Measurements from ENCODE around the gene AFF3.

AFF3 gene

GRCh38 chr2:99651930-99652670, 490.3 kb downstream of the AFF3 start:
- DNase-seq (ENCODE audit: low read depth in 2 of 3, low spot score in 1 of 3) = no peak

- no peak for DNase-seq (ENCODE audit: low read depth in 2 of 3, low spot score in 1 of 3)
Observed at GRCh38 chr2:99648906-99649789, 493.2 kb downstream of the AFF3 start.

- DNase-seq (ENCODE audit: low read depth in 2 of 3, low spot score in 1 of 3) = no peak
Observed at GRCh38 chr2:99648178-99648844, 494.1 kb downstream of the AFF3 start.

- no peak for DNase-seq (ENCODE audit: low read depth in 2 of 3, low spot score in 1 of 3)
Observed at GRCh38 chr2:99645960-99646359, 496.4 kb downstream of the AFF3 start.

- no peak for DNase-seq (ENCODE audit: low read depth in 2 of 3, low spot score in 1 of 3)
Observed at GRCh38 chr2:99644419-99644787, 498.0 kb downstream of the AFF3 start.

GRCh38 chr2:99643787-99644418, 498.5 kb downstream of the AFF3 start:
- DNase-seq (ENCODE audit: low read depth in 2 of 3, low spot score in 1 of 3) = no peak

- no peak for DNase-seq (ENCODE audit: low read depth in 2 of 3, low spot score in 1 of 3)
Observed at GRCh38 chr2:99641999-99642398, 500.4 kb downstream of the AFF3 start.

GRCh38 chr2:99640635-99641151, 501.7 kb downstream of the AFF3 start:
- no peak for DNase-seq (ENCODE audit: low read depth in 2 of 3, low spot score in 1 of 3)

- no peak for DNase-seq (ENCODE audit: low read depth in 2 of 3, low spot score in 1 of 3)
Observed at GRCh38 chr2:99638791-99639190, 503.6 kb downstream of the AFF3 start.

- no peak for DNase-seq (ENCODE audit: low read depth in 2 of 3, low spot score in 1 of 3)
Observed at GRCh38 chr2:99637159-99637697, 505.2 kb downstream of the AFF3 start.

GRCh38 chr2:99636144-99637034, 506.0 kb downstream of the AFF3 start:
- no peak for DNase-seq (ENCODE audit: low read depth in 2 of 3, low spot score in 1 of 3)

GRCh38 chr2:99635710-99636109, 506.7 kb downstream of the AFF3 start:
- DNase-seq (ENCODE audit: low read depth in 2 of 3, low spot score in 1 of 3) = no peak

GRCh38 chr2:99634234-99634633, 508.2 kb downstream of the AFF3 start:
- no peak for DNase-seq (ENCODE audit: low read depth in 2 of 3, low spot score in 1 of 3)

GRCh38 chr2:99631700-99632099, 510.7 kb downstream of the AFF3 start:
- DNase-seq (ENCODE audit: low read depth in 2 of 3, low spot score in 1 of 3) = no peak

GRCh38 chr2:99629320-99629719, 513.1 kb downstream of the AFF3 start:
- no peak for DNase-seq (ENCODE audit: low read depth in 2 of 3, low spot score in 1 of 3)

GRCh38 chr2:99626158-99626557, 516.2 kb downstream of the AFF3 start:
- no peak for DNase-seq (ENCODE audit: low read depth in 2 of 3, low spot score in 1 of 3)

- no peak for DNase-seq (ENCODE audit: low read depth in 2 of 3, low spot score in 1 of 3)
Observed at GRCh38 chr2:99624677-99625076, 517.7 kb downstream of the AFF3 start.

GRCh38 chr2:99623613-99624012, 518.8 kb downstream of the AFF3 start:
- no peak for DNase-seq (ENCODE audit: low read depth in 2 of 3, low spot score in 1 of 3)

- no peak for DNase-seq (ENCODE audit: low read depth in 2 of 3, low spot score in 1 of 3)
Observed at GRCh38 chr2:99623035-99623434, 519.4 kb downstream of the AFF3 start.

- DNase-seq (ENCODE audit: low read depth in 2 of 3, low spot score in 1 of 3) = no peak
Observed at GRCh38 chr2:99622534-99622933, 519.9 kb downstream of the AFF3 start.
